ENCODE measurements around the gene PITPNM3. TPM values are rescaled to one million over a fixed set of nuclear protein-coding genes. Genes with fewer than 3 reads are reported as not detected.

The PITPNM3 gene
- total RNA-seq, 4 donors from 2014 or later, result 12.7 to 51.6 (median 29.7) TPM

DNA sequence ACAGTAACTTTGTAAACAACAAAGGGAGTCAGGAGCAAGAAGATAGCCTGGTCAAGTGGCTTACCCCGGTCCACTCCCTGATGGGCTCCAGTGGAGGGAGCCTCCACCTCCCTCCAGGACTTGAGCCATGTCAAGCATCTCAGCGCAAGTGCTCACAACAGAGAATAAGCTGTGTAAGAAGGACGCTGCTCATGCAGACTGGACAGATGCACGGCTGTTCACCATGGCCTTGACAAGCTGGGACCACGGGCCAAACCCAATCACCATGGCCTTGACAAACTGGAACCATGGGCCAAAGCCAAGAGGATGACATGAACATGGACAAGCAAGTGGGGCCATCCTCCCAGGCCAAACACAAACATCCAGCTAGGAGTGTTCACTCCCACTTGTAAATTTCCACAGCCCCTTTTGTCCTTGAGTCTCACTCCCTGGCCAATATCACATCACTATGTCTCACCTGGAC lies 3.4 kb upstream of the PITPNM3 start:
- Histone ChIP-seq H3K27ac (no peak overlapping the region), H3K27me3 (peaks cover 9% of the 10 kb centered on the region), H3K4me3 (no peak overlapping the region), H3K9me3 (no peaks in the 10 kb centered on the region), H3K4me1 (peaks cover 7 to 18% (median 16%) of the 10 kb centered on the region in 4 donors), H3K36me3 (no peaks in the 10 kb centered on the region)
- in situ Hi-C loops (cut with MboI; ENCODE audit: low pct_ligation_motif_present in 1 of 4, low pct_unique_long_range_greater_than_20kb in 1 of 4, low sequenced_read_pairs in 3 of 4) (no loop called here), intact Hi-C loops (cut with DNase I; ENCODE audit: low total_unique reads) (loop anchor here (10.0 kb wide), 1 partner anchor 85 kb away; no protein-coding TSS in a partner anchor)
- 90% methylated on average over 5 of the region's 5 CpGs; no CpG with 5 or more reads in 1 of the 2 donors for WGBS, 2 donors (ENCODE audit: low coverage in 1 of 2)
- DNase-seq, result no peak
- TF ChIP-seq EP300 (IDR thresholded peaks at IDR 0.05; ENCODE audit: low read depth) (no peak), POLR2A (IDR thresholded peaks at IDR 0.05) (no peak), POLR2AphosphoS5 (IDR thresholded peaks at IDR 0.05) (no peak), CTCF (IDR thresholded peaks at IDR 0.05) (no peak)

- WGBS, 2 donors (ENCODE audit: low coverage in 1 of 2), result 76% methylated on average over 11 of the region's 11 CpGs; no CpG with 5 or more reads in 1 of the 2 donors
- TF ChIP-seq POLR2A (IDR thresholded peaks at IDR 0.05) (no peak), CTCF (IDR thresholded peaks at IDR 0.05) (no peak), EP300 (IDR thresholded peaks at IDR 0.05; ENCODE audit: low read depth) (no peak), POLR2AphosphoS5 (IDR thresholded peaks at IDR 0.05) (no peak)
- no peak overlapping the region for H3K4me3 ChIP-seq
Observed at GRCh38 chr17:6558932-6559752, 2.8 kb upstream of the PITPNM3 start.

GRCh38 chr17:6558276-6558675 lies 1.9 kb upstream of the PITPNM3 start:
- H3K4me3 ChIP-seq, result no peak overlapping the region
- peaks cover 9% of the 10 kb centered on the region for H3K27me3 ChIP-seq
- no peaks in the 10 kb centered on the region for H3K9me3 ChIP-seq
- 73% methylated on average over 6 of the region's 6 CpGs; no CpG with 5 or more reads in 1 of the 2 donors for WGBS, 2 donors (ENCODE audit: low coverage in 1 of 2)
- no peak overlapping the region for H3K27ac ChIP-seq
- intact Hi-C loops (cut with DNase I; ENCODE audit: low total_unique reads) (no loop called here), in situ Hi-C loops (cut with MboI; ENCODE audit: low pct_ligation_motif_present in 1 of 4, low pct_unique_long_range_greater_than_20kb in 1 of 4, low sequenced_read_pairs in 3 of 4) (no loop called here)
- no peak for DNase-seq
- H3K36me3 ChIP-seq, result no peaks in the 10 kb centered on the region
- TF ChIP-seq CTCF (IDR thresholded peaks at IDR 0.05) (no peak), EP300 (IDR thresholded peaks at IDR 0.05; ENCODE audit: low read depth) (no peak), POLR2A (IDR thresholded peaks at IDR 0.05) (no peak), POLR2AphosphoS5 (IDR thresholded peaks at IDR 0.05) (no peak)
- H3K4me1 ChIP-seq, result peaks cover 11 to 27% (median 24%) of the 10 kb centered on the region in 4 donors

More at GRCh38 chr17:6558932-6559752, 2.8 kb upstream of the PITPNM3 start:
- DNase-seq, result no peak
- Histone ChIP-seq H3K9me3 (no peaks in the 10 kb centered on the region), H3K36me3 (no peaks in the 10 kb centered on the region), H3K27ac (no peak overlapping the region), H3K27me3 (peaks cover 9% of the 10 kb centered on the region), H3K4me1 (peaks cover 11 to 24% (median 22%) of the 10 kb centered on the region in 4 donors)
- in situ Hi-C loops (cut with MboI; ENCODE audit: low pct_ligation_motif_present in 1 of 4, low pct_unique_long_range_greater_than_20kb in 1 of 4, low sequenced_read_pairs in 3 of 4), result no loop called here
- intact Hi-C loops (cut with DNase I; ENCODE audit: low total_unique reads), result no loop called here

- in situ Hi-C loops (cut with MboI; ENCODE audit: low pct_ligation_motif_present in 1 of 4, low pct_unique_long_range_greater_than_20kb in 1 of 4, low sequenced_read_pairs in 3 of 4) (no loop called here), intact Hi-C loops (cut with DNase I; ENCODE audit: low total_unique reads) (no loop called here)
- no peak for DNase-seq
- WGBS, 2 donors (ENCODE audit: low coverage in 1 of 2), result 66 to 83% methylated on average over 2 to 9 of the region's 9 CpGs
- Histone ChIP-seq H3K27me3 (peaks cover 9% of the 10 kb centered on the region), H3K36me3 (no peaks in the 10 kb centered on the region), H3K4me3 (peak overlapping the region in 3 of 4 donors; percentile 31 to 73 (median 62)), H3K4me1 (peaks cover 13 to 39% (median 36%) of the 10 kb centered on the region in 4 donors), H3K27ac (peak overlapping the region; percentile 41 to 73 (median 58)), H3K9me3 (no peaks in the 10 kb centered on the region)
- TF ChIP-seq POLR2AphosphoS5 (IDR thresholded peaks at IDR 0.05), result no peak
- no peak for TF ChIP-seq CTCF (IDR thresholded peaks at IDR 0.05)
- no peak for TF ChIP-seq POLR2A (IDR thresholded peaks at IDR 0.05)
- TF ChIP-seq EP300 (IDR thresholded peaks at IDR 0.05; ENCODE audit: low read depth), result no peak
Observed at GRCh38 chr17:6557040-6557438, 684 bp upstream of the PITPNM3 start.

All from transverse colon (tissue), 4 donors.